H9 (cell line): ENCODE data around the gene WIZ. TPM values are rescaled to one million over a fixed set of nuclear protein-coding genes. Genes with fewer than 3 reads are reported as not detected.

Source experiments
- DNase-seq: peaks from one replicate; pipeline ENCODE4 v3.0.0-alpha.2; 2017
- H2AFZ ChIP-seq: one replicate; pipeline ENCODE4 v1.6.1; 2013; ENCODE audit warnings: mild to moderate bottlenecking, low read length, control low read depth, moderate library complexity
- H2AK5ac ChIP-seq: 2 replicates; pipeline ENCODE4 v1.6.1; 2013; ENCODE audit warnings: low read length, control low read depth, mixed read lengths; ENCODE audit not compliant: insufficient read length
- H2BK120ac ChIP-seq: one replicate; pipeline ENCODE4 v1.6.1; 2013; ENCODE audit warnings: low read depth, mild to moderate bottlenecking, low read length, control low read depth, inconsistent platforms; ENCODE audit not compliant: poor library complexity, severe bottlenecking
- H2BK12ac ChIP-seq: 2 replicates; pipeline ENCODE4 v1.6.1; 2013; ENCODE audit warnings: low read length, control low read depth, mixed read lengths, low read depth; ENCODE audit not compliant: insufficient read length
- H2BK15ac ChIP-seq: 2 replicates; pipeline ENCODE4 v1.6.1; 2013; ENCODE audit warnings: low read depth, low read length, control low read depth
- H2BK20ac ChIP-seq: one replicate; pipeline ENCODE4 v1.6.1; 2013; ENCODE audit warnings: low read depth, mild to moderate bottlenecking, low read length, control low read depth, inconsistent platforms; ENCODE audit not compliant: poor library complexity, severe bottlenecking
- H2BK5ac ChIP-seq: 2 replicates; pipeline ENCODE4 v1.6.1; 2013; ENCODE audit warnings: low read length, control low read depth, mixed read lengths; ENCODE audit not compliant: insufficient read length
- H3K14ac ChIP-seq: 2 replicates; pipeline ENCODE4 v1.6.1; 2013; ENCODE audit warnings: low read length, control low read depth; ENCODE audit not compliant: insufficient read depth
- H3K18ac ChIP-seq: 2 replicates; pipeline ENCODE4 v1.6.1; 2013; ENCODE audit warnings: low read depth, mild to moderate bottlenecking, mixed read lengths, low read length, control low read depth; ENCODE audit not compliant: insufficient read length
- H3K23ac ChIP-seq: 2 replicates; pipeline ENCODE4 v1.6.1; 2013; ENCODE audit warnings: low read length, control low read depth, mixed read lengths, low read depth; ENCODE audit not compliant: insufficient read length
- H3K23me2 ChIP-seq: 2 replicates; pipeline ENCODE4 v1.6.1; 2013; ENCODE audit warnings: low read depth, mild to moderate bottlenecking, mixed read lengths, low read length, control low read depth; ENCODE audit not compliant: insufficient read length, poor library complexity, severe bottlenecking
- H3K27ac ChIP-seq: 2 replicates; pipeline ENCODE4 v1.5.1; 2013; ENCODE audit warnings: low read length, control low read depth, mixed read lengths, low read depth; ENCODE audit not compliant: insufficient read length
- H3K27me3 ChIP-seq: 2 replicates; pipeline ENCODE4 v1.6.1; 2013; ENCODE audit warnings: low read length, control low read depth, inconsistent platforms; ENCODE audit not compliant: insufficient read depth
- H3K4ac ChIP-seq: 2 replicates; pipeline ENCODE4 v1.6.1; 2013; ENCODE audit warnings: low read depth, mild to moderate bottlenecking, control low read depth, inconsistent platforms, low read length, moderate library complexity
- H3K4me1 ChIP-seq: 2 replicates; pipeline ENCODE4 v1.6.1; 2013; ENCODE audit warnings: low read length, control low read depth, inconsistent platforms; ENCODE audit not compliant: insufficient read depth
- H3K4me2 ChIP-seq: 2 replicates; pipeline ENCODE4 v1.6.1; 2013; ENCODE audit warnings: low read length, control low read depth, mixed read lengths; ENCODE audit not compliant: insufficient read length, insufficient read depth
- H3K56ac ChIP-seq: 2 replicates; pipeline ENCODE4 v1.6.1; 2013; ENCODE audit warnings: low read depth, mild to moderate bottlenecking, mixed read lengths, low read length, control low read depth; ENCODE audit not compliant: insufficient read length
- H3K79me1 ChIP-seq: 2 replicates; pipeline ENCODE4 v1.6.1; 2013; ENCODE audit warnings: low read depth, mild to moderate bottlenecking, moderate library complexity, low read length, control low read depth, inconsistent platforms; ENCODE audit not compliant: insufficient read depth, poor library complexity, severe bottlenecking
- H3K79me2 ChIP-seq: 2 replicates; pipeline ENCODE4 v1.6.1; 2013; ENCODE audit warnings: low read length, control low read depth, inconsistent platforms; ENCODE audit not compliant: insufficient read depth
- H3K9ac ChIP-seq: 2 replicates; pipeline ENCODE4 v1.6.1; 2013; ENCODE audit warnings: low read length, control low read depth, mixed read lengths; ENCODE audit not compliant: insufficient read length; ENCODE audit errors: extremely low read depth
- H3K9me3 ChIP-seq: one replicate; pipeline ENCODE4 v1.6.1; 2013; ENCODE audit warnings: low read depth, low read length, inconsistent platforms; ENCODE audit not compliant: control insufficient read depth
- H3T11ph ChIP-seq: one replicate; pipeline ENCODE4 v1.6.1; 2013; ENCODE audit warnings: mild to moderate bottlenecking, low read length, control low read depth, inconsistent platforms
- H4K20me1 ChIP-seq: one replicate; pipeline ENCODE4 v1.6.1; 2013; ENCODE audit not compliant: control insufficient read depth, insufficient read length, insufficient read depth
- H4K5ac ChIP-seq: 2 replicates; pipeline ENCODE4 v1.6.1; 2013; ENCODE audit warnings: low read depth, mild to moderate bottlenecking, mixed read lengths, low read length, control low read depth; ENCODE audit not compliant: insufficient read length
- H4K8ac ChIP-seq: replicated peaks from 2 replicates; pipeline ENCODE4 v1.6.1; 2013; ENCODE audit warnings: low read length, control low read depth, mixed read lengths, low read depth; ENCODE audit not compliant: insufficient read length
- H4K91ac ChIP-seq: 2 replicates; pipeline ENCODE4 v1.6.1; 2013; ENCODE audit warnings: low read depth, mild to moderate bottlenecking, moderate library complexity, mixed read lengths, low read length, control low read depth; ENCODE audit not compliant: insufficient read length
- H3K27ac Mint-ChIP-seq, 3 experiments: 2 replicates in 2 of 3; 3 replicates in 1 of 3; pipeline ENCODE4 v1.8.0; 2020 to 2021; ENCODE audit warnings: mixed read lengths in 3 of 3, mild to moderate bottlenecking in 1 of 3, moderate library complexity in 1 of 3
- H3K27me3 Mint-ChIP-seq: 2 replicates; pipeline ENCODE4 v1.8.0; 2021; ENCODE audit warnings: low read depth, mild to moderate bottlenecking, moderate library complexity, mixed read lengths
- H3K36me3 Mint-ChIP-seq, 3 experiments: 2 replicates in 2 of 3; 3 replicates in 1 of 3; pipeline ENCODE4 v1.8.0; 2020 to 2021; ENCODE audit warnings: low read depth in 3 of 3, mixed read lengths in 3 of 3; ENCODE audit not compliant: insufficient read depth in 1 of 3
- H3K4me1 Mint-ChIP-seq, 2 experiments: 2 replicates each; pipeline ENCODE4 v1.8.0; 2020; ENCODE audit warnings: mixed read lengths in 2 of 2
- H3K4me3 Mint-ChIP-seq, 2 experiments: 2 replicates in 1 of 2; 3 replicates in 1 of 2; pipeline ENCODE4 v1.8.0; 2020 to 2021; ENCODE audit warnings: mild to moderate bottlenecking in 2 of 2, mixed read lengths in 2 of 2, moderate library complexity in 1 of 2
- H3K9me3 Mint-ChIP-seq, 2 experiments: 2 replicates in 1 of 2; 3 replicates in 1 of 2; pipeline ENCODE4 v1.8.0; 2020; ENCODE audit warnings: mild to moderate bottlenecking in 2 of 2, mixed read lengths in 2 of 2, moderate library complexity in 1 of 2
- CTCF ChIP-seq: fragments of 200-600 bp; sonication (generic); conservative IDR thresholded peaks from 3 replicates; pipeline ENCODE4 v1.8.0; 2021; ENCODE audit warnings: antibody characterized with exemption, mild to moderate bottlenecking
- WGBS: extraction: QIAGEN DNeasy Blood & Tissue Kit; methylation state at CpG from one replicate; pipeline ENCODE4 v1.1.7; 2013; ENCODE audit warnings: missing lambda C conversion rate, low lambda C conversion rate, mixed read lengths; ENCODE audit not compliant: insufficient read length; ENCODE audit errors: extremely low coverage; 5-methylcytosine and 5-hydroxymethylcytosine counted together
- total RNA-seq: library from RNA; stranded (reverse); gene quantifications from 2 replicates; pipeline ENCODE4 v1.2.1, GENCODE V29; 2021

The WIZ gene
- total RNA-seq, 1 experiment from 2014 or later: 33.3 TPM

- no peak overlapping the region for H2BK120ac ChIP-seq
- H2BK20ac ChIP-seq: no peak overlapping the region
- no peak overlapping the region for H3K23ac ChIP-seq
- WGBS: no CpG with 5 or more reads among the region's 10 CpGs
- Mint-ChIP-seq H3K4me3 (no peak overlapping the region), H3K36me3 (peaks cover 1 to 18% (median 9%) of the 10 kb centered on the region in 3 experiments; a peak in 4 of 7 replicates), H3K27ac (no peak overlapping the region), H3K9me3 (peaks cover 22 to 84% of the 10 kb centered on the region in 2 experiments), H3K4me1 (no peaks in the 10 kb centered on the region), H3K27me3 (peaks cover 17% of the 10 kb centered on the region)
- H2BK12ac ChIP-seq: no peak overlapping the region
- H4K20me1 ChIP-seq: no peaks in the 10 kb centered on the region
- H2BK15ac ChIP-seq: no peak overlapping the region
- no peaks in the 10 kb centered on the region for H3K4me1 ChIP-seq
- no peak overlapping the region for H3K27ac ChIP-seq
- H3K23me2 ChIP-seq: no peaks in the 10 kb centered on the region
- H3K27me3 ChIP-seq: no peaks in the 10 kb centered on the region
- H3K56ac ChIP-seq: no peak overlapping the region
- no peak overlapping the region for H3K9ac ChIP-seq
- no peak overlapping the region for H2AK5ac ChIP-seq
- no peaks in the 10 kb centered on the region for H3K79me2 ChIP-seq
- H3T11ph ChIP-seq: no peak overlapping the region
- no peak for TF ChIP-seq CTCF
- H4K8ac ChIP-seq: no peak overlapping the region
- H3K79me1 ChIP-seq: no peaks in the 10 kb centered on the region
- H2BK5ac ChIP-seq: no peak overlapping the region
- peaks cover 10% of the 10 kb centered on the region for H3K9me3 ChIP-seq
- DNase-seq: no peak
- H3K18ac ChIP-seq: no peak overlapping the region
- H4K5ac ChIP-seq: no peak overlapping the region
- H3K4me2 ChIP-seq: no peak overlapping the region
- H4K91ac ChIP-seq: no peak overlapping the region
- H2AFZ ChIP-seq: no peak overlapping the region
- H3K4ac ChIP-seq: no peak overlapping the region
- H3K14ac ChIP-seq: no peak overlapping the region
Observed at GRCh38 chr19:15475611-15476010, 25.9 kb upstream of the WIZ start.
